Activated T-cell treated with anti-CD3 and anti-CD28 coated beads, Interleukin-2, amount 50 U/mL, for 1 hour (primary cell): Measurements from ENCODE around the gene SLC6A19.

Experiments used
- DNase-seq: peaks from one replicate; pipeline ENCODE4 v3.0.0-alpha.2; 2020

The SLC6A19 gene

DNA sequence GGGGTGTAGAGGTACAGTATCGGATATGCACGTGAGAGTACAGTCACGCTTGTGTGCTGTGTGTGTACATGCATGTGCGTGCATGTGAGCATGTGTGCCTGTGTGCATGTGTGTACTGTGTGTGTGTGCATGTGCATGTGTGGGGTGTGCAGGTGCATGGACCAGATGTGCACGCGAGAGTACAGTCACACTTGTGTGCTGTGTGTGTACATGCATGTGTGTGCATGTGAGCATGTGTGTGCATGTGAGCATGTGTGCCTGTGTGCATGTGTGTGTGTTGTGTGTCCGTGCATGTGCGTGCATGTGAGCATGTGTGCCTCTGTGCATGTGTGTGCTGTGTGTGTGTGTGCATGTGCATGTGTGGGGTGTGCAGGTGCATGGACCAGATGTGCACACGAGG is 10.3 kb downstream of the SLC6A19 start:
- DNase-seq: no peak

DNA sequence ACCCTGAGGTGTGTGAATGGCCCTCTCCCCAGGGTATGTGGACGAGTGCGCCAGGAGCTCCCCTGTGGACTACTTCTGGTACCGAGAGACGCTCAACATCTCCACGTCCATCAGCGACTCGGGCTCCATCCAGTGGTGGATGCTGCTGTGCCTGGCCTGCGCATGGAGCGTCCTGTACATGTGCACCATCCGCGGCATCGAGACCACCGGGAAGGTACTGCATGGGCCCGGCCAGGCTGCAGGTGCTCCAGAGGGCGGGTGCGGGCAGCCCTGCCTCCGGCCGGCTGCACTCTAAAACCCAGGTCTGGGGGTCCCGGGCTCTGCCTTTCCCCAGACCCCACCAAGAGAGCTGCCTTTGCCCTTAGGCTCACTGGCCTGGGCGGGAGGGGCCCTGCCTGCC is 10.9 kb downstream of the SLC6A19 start:
- no peak for DNase-seq

DNA sequence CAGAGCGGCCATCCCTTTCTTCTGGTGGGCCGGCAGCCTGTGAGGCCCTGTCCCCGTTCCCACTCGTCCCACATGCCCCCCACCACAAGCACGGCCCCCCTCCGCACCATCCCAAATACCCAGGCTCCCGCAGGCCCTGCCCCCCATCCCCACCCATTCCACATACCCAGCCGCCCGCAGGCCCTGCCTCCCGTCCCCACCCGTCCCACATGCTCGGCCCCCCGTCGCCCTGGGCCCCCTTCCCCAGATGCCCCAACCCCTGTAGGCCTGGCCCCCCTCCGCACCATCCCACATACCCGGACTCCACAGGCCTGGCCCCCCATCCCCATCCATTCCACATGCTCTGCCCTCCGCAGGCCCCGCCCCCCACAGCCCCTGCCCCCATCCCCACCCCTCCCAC is 11.5 kb downstream of the SLC6A19 start:
- DNase-seq: no peak

DNA sequence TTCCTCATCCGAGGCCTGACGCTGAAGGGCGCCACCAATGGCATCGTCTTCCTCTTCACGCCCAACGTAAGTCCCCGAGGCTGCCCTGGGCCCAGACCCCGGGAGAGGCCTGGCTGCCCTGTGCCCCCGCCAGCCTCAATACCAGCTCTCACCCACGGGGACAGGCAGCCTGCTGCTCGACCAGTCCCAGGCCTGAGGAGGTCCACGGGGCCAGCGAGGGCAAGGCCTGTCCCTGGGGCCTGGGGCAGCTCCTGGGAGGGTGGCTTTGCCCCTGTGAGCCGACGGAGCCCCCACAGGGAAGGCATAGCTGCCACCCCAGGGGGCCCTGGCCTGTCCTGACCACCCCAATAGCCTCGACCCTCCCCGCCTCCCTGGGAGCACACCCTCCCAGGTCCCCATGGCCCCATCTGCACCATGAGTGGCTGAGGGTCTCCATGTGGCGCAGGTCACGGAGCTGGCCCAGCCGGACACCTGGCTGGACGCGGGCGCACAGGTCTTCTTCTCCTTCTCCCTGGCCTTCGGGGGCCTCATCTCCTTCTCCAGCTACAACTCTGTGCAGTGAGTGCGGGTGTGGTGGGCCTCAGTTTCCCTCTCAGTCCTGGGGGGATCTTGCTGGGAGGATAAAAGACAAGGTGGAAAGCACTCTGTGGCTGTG is 12.2 kb downstream of the SLC6A19 start:
- no peak for DNase-seq

DNA sequence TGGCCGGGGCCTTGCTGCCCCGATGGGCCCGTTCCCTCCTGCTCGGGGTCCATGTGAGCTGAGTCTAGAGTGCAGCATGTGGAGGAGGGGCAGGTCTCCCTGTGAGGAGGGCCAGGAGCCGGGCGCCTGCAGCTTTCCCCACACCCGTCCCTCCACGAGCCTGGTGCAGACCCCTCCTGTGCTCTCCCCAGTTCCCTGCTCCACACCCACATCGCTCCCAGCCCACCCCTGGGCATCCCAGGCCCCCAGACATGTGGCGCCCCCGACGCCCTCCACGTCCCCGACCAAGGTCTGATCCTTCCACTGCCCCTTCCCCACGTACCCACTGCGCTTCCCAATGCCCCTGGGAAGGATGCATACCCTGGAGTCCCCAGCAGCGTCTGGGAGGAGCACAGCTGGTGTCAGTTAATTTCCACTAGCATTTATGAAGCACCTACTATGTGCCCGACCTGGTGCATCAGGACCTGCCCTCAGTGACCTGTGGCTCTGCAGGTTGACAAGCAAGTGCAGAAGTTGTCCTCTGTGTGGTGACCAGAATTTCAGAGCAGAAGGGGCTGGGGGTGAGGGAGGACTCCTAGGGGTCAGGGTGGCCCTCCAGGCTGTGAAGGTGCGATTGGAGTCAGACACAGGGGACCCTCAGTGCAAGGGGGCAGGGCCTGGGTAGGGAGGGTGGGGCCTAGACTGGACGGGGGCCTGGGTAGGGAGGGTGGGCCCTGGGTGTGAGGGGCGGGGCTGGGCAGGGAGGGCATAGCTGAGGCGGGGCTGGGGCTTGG is 13.0 kb downstream of the SLC6A19 start:
- DNase-seq: no peak

DNA sequence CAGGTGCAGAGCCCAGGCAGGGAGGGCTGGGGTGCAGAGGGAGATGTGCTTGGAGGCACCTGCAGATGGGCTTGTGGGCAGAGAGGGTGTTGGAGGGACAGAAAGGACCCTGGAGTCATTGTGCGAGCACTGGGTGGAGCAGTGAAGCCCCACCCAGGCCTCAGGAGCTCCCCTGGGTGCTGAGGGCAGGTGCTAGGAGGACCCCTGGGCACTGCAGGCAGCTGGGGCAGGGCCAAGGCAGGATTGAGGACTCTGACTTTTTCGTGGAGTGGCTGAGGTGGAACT is 13.5 kb downstream of the SLC6A19 start:
- DNase-seq: no peak

DNA sequence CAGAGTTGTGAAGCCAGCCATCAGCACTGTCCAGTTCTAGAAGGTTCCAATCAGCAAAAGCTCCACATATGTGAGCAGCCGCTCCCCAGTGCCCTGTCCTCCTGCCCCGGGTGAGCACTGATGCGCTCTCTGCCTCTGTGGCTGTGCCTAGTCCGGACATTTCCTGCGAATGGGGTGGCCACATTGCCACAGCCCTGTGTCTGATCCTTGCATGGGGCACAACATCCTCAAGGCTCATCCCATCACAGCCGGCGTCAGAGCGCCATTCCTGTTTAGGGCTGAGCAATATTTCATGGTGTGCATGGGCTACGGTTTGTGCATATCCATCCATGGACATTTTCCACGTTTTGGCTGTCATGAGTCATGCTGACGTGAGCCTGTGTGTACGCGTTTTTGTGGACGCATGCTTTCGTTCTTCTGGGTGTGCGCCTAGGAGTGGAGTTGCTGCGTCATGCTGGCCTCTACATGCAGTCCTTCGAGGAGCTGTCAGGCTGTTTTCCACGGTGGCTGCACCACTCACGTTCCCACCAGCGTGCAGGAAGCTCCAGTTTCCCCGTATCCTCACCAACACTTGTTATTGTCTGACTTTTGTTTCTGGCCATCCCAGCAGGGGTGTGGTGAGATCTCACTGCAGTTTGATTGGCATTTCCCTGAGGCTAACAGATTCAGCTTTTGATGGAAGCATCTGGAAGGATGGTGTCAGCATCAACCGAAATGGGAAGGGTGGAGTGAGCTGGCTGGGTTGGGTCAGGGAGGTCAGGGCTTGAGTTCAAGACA is 14.1 kb downstream of the SLC6A19 start:
- no peak for DNase-seq

DNA sequence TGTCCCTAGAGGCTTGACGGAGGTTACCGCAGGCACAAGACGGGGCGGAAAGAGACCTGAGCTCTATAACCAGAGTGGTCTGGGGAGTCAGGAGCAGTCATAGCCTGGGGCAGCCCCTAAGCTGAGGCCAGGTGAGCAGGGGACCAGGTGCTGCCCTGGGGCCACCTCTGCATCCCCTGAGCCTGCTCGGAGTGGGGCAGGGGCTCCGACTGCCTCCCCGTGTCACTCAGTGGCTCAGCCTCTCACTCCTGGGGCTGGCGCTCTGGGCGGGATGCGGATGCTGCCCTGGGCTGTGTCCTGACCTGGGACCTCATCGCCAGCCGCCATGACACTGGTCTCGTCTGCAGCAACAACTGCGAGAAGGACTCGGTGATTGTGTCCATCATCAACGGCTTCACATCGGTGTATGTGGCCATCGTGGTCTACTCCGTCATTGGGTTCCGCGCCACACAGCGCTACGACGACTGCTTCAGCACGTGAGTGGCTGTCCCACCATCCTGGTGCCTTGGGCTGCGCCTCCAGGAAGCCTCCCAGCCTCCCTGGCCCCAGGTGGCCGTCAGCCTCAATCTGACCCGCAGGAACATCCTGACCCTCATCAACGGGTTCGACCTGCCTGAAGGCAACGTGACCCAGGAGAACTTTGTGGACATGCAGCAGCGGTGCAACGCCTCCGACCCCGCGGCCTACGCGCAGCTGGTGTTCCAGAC is 15.0 kb downstream of the SLC6A19 start:
- no peak for DNase-seq

DNA sequence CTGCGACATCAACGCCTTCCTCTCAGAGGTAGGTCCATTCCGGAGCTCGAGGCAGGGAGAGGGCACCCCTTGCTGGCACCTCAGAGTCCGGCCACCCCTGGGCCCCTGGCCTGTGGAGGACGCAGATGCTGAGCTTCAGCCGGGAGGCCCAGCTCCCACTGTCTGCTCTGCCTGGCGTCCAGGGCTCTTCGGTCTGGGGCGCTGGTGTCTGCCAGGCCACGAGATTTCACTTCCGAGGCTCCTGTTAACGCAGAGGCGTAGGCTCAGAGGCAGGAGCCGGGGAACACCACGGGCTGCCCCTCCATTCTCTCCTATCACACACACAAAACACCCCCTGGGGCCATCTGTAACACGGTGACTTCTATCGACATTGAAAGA is 15.5 kb downstream of the SLC6A19 start:
- DNase-seq: no peak

DNA sequence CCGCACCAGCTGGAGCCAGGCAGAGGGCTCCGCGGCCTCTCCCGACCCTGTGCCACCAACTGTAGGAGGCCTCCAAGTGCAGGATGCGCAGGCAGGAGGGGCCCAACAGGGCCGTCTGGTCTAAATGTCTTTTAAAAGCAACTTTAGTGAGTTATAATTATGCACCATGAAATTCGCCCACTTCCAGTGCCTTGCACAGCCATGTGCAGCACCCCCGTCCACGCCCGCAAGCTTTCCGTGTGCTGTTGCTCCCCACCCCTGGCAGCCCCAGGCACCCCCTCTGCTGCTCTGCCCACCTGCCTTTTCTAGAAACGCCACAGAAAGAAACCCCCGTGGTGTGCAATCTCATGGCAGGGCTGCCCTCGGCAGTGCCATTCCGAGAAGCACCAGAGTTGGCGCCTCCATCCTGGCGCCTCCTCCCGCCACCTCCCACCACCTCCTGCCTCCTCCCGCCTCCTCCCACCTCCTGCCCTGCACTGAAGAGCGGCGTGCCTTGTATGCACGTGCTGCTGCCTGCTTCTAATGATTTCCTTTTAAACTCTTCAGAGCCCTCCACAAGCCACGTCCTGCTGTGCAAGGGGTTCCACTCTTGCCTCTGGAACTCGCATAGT is 16.3 kb downstream of the SLC6A19 start:
- DNase-seq: no peak

DNA sequence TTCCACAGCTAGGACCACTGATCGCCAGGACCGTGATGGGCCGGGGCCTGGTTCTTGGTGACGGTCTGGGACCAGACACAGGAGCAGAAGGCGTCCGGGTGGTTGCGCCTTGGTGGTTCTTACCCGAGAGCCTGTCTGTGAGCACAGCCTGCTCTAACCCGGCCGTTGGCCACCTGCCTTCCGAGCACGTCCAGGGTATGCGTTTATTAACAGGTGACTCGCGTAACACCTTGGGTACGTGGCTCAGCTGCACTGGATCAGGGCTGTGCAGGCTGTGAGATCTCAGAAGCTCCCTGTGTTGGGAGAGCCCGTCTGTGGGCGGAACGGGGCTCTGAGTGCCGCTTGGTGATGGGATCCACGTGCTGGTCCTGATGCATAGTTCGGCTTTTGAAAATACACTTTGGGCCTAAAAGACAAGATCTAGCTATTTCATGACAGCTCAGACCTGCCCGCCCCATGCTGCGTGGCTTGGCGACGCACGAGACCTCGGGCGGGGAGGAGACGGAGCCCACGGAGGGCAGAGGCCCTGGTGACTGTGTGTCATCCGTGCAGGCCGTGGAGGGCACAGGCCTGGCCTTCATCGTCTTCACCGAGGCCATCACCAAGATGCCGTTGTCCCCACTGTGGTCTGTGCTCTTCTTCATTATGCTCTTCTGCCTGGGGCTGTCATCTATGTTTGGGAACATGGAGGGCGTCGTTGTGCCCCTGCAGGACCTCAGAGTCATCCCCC is 17.1 kb downstream of the SLC6A19 start:
- DNase-seq: no peak

DNA sequence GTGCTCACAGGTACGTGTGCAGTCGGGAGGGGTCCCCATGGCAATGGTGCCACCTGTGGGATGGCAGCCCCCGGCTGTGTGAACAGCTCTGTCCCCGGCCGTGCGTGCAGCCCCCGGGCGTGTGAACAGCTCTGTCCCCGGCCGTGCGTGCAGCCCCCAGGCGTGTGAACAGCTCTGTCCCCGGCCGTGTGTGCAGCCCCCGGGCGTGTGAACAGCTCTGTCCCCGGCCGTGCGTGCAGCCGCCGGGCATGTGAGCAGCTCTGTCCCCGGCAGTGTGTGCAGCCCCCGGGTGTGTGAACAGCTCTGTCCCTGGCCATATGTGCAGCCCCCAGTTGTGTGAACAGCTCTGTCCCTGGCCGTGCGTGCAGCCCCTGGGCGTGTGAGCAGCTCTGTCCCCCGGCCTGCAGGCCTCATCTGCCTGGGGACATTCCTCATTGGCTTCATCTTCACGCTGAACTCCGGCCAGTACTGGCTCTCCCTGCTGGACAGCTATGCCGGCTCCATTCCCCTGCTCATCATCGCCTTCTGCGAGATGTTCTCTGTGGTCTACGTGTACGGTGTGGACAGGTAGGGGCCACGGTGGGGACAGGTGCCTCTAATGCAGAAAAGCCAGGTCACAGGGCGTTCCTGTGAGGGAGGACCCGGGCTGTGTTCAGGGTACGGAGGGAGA is 17.8 kb downstream of the SLC6A19 start:
- no peak for DNase-seq

DNA sequence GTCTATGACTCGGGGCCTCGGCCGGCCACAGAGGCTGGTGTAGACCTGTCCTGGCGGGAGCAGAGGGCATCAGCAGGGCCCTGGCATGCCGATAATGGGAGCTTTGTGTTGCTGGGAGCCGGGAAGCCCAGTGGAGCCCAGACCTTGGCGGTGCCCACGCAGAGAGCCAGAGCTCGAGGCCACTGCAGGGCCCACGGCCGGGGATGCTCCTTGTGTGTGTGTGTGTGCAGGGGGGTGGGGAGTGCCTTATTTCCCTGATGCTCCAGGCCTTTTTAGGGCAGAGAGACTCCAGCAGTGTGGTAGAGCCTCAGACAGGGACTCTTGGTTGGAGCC is 18.3 kb downstream of the SLC6A19 start:
- DNase-seq: no peak

DNA sequence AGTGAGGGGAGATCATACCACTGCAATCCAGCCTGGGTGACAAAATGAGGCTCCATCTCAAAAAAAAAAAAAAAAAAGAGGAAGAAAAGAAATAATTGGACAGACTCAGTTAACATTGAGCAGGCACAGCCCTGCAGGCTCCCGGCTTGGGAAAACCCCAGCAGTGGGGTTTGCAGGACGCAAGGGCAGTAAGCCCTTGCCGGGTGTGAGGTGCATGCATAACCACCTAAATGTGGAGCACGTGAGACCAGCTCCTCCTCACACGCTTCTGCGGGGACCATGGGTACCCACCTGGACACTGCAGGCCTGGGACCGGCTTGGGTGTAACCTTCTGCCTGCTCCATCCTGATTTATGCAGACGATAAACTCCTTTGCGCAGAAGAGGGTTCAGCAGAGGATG is 19.0 kb downstream of the SLC6A19 start:
- DNase-seq: no peak

DNA sequence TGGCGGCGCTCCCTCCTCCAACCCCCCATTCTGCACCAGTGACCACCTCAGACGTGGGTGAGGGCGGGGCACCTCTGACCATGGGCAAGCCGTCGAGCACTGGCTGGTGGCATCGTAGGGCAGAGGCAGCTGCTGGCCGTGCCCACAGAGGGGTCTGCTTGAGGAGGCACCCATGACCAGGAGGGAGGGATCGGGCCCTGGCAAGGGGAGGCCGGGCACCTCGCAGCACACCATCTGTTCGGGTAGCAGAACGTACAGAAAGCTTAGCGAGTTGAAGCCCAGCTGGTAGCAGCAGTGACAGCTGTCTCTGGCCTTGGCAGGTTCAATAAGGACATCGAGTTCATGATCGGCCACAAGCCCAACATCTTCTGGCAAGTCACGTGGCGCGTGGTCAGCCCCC is 19.4 kb downstream of the SLC6A19 start:
- DNase-seq: no peak

DNA sequence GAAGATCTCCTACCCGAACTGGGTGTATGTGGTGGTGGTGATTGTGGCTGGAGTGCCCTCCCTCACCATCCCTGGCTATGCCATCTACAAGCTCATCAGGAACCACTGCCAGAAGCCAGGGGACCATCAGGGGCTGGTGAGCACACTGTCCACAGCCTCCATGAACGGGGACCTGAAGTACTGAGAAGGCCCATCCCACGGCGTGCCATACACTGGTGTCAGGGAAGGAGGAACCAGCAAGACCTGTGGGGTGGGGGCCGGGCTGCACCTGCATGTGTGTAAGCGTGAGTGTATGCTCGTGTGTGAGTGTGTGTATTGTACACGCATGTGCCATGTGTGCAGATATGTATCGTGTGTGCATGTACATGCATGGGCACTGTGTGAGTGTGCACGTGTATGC is 20.3 kb downstream of the SLC6A19 start:
- no peak for DNase-seq

DNA sequence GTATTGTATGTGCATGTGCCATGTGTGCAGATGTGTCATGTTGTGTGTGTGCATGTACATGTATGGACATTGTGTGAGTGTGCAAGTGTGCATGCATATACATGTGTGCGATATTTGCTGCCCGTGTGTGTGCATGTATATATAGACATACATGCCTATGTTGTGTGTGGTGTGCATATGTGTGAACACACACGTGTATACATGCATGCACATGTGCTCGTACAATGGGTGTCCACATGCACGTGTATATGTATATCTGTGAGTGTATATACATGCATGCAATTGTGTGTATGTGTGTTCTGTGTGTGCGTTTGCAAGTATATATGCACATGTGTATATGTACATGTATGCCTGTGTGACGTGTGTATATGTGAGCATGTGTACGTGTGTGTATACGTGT is 20.8 kb downstream of the SLC6A19 start:
- no peak for DNase-seq

DNA sequence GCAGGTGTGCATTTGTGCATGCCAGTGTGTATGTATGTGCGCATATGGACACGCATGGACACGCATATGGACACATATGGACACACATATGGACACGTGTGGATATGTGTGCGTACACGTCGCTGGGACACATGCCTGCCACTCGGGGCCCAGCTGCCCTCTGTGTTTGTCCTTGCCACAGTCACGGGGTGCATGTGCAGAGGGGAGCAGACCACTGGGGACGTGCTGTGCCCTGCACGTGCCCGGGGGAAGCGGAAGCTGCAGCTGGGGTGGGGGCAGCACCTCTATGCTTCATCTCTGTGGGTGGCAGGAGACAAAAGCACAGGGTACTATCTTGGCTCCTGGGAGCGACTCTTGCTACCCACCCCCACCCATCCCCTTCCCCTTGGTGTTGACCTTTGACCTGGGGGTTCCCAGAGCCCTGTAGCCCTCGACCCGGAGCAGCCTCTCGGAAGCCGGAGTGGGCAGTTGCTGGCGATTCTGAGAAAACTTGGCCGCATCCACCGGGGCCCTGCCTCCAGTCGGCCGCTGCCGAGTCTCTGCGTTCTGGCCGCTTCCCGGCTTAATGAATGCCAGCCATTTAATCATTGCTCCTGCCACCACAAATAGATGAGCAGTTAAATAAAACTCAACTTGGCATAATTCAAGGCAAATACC is 21.4 kb downstream of the SLC6A19 start:
- DNase-seq: no peak

DNA sequence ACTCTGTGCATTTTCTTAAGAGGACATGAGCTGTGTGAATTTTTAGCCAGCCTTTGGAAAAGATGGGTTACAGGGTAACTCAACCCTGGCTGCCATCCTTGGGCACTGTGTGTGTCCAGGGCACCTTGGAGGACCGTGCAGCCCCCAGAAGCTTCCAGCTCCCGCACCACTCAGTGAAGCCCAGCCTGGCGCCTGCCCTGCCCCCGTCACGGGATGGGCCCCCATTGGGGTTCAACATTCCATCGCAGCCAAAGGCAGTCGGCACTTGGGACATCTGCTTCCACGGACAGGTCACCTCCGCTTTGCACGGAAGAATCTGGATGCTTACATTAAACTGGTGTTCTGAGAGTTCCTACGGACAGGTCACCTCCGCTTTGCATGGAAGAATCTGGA is 21.9 kb downstream of the SLC6A19 start:
- no peak for DNase-seq

DNA sequence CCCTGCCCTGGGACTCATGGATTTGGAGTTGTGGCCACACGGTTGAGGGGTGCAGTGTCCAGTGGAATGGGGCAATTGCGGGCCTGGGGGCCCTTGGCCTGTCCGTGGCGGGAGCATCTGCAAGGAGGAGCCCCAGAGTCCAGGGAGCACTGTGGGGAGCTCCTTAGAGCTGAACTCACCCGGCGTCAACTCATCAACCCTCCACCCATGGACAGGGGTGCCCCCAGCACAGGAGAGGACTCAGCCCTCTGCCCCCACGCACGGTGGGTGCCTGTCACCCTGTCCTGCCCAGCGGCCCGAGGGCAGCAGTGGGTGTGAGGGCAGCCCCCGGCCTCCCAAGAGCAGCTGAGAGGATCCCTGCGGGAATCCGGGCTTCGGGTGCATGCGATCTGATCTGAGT is 23.2 kb downstream of the SLC6A19 start:
- no peak for DNase-seq

DNA sequence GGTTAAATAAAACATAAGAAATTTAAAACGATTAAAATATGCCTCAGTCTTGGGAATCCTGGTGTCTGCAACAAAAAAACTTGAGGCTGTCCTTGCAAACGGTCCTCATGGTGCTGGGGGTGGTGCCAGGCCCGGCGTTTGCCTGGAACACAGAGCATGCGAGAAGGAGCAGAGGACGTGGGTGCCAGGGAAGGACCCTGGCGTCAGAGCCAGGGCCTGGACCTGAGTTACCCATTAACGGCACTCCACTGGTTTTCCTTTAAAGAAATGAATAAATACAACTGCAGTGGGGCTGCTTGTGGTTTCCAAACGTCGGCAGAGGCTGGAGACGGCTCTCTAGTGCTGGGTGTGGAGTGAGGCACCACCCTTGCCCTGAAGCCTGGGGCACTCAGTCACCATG is 23.7 kb downstream of the SLC6A19 start, which contains the start of gene SLC6A18:
SLC6A18 (plus strand) TSS at position 301 of the 400 bp plus-strand sequence; CDS start at position 398, 97 bp downstream.
- DNase-seq: no peak
